Measurements from ENCODE around the gene RTN4IP1.
"Not testable (repeated sequence)": the region's sequence is repeated elsewhere in the genome, so short reads cannot be mapped to it uniquely, and the experiment has no call there.

Gene RTN4IP1

DNA sequence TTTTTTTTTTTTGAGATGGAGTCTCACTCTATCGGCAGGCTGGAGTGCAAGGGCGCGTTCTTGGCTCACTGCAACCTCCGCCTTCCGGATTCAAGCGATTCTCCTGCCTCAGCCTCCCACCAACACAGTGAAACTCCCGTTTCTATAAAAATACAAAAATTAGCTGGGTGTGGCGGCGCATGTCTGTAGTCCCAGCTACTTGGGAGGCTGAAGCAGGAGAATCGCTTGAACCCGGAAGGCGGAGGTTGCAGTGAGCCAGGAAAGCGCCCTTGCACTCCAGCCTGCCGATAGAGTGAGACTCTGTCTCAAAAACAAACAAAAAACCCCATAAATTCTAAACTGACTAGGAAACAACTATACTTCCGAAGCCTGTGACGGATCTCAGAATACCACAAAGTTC lies 1.5 kb downstream of the RTN4IP1 start:
- not testable (repeated sequence) for DNase-seq

DNA sequence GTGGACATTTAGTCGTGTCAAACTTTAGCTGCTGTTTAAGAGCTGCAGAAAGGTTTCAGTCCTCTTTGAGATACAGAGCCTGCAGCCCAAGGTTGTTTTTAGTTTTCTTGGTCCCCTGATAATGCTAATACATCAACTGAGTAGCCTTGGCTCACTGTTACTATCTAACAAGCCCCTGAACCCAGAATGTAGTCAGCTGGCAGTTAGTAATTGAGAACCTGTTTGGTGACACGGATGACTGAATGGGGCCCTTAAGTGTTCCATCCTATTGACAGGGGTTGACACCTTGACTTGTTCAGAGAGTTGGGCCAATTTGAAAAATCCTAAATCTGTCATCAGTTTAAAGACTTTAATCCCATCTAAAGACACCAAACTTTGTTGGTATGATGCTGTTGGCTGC lies 2.8 kb downstream of the RTN4IP1 start:
- no peak for DNase-seq

DNA sequence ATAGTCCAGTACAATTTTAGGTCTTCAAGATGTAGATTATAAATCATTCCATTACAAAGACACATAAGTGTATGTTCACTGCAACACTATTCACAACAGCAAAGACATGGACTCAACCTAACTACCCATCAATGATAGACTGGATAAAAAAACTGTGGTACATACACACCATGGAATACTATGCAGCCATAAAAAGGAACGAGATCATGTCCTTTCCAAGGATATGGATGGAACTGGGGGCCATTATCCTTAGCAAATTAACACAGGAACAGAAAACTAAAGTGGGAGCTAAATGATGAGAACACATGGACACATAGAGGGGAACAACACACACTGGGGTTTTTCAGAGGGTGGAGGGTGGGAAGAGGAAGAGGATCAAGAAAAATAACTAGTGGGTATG lies 6.3 kb downstream of the RTN4IP1 start:
- no peak for DNase-seq

DNA sequence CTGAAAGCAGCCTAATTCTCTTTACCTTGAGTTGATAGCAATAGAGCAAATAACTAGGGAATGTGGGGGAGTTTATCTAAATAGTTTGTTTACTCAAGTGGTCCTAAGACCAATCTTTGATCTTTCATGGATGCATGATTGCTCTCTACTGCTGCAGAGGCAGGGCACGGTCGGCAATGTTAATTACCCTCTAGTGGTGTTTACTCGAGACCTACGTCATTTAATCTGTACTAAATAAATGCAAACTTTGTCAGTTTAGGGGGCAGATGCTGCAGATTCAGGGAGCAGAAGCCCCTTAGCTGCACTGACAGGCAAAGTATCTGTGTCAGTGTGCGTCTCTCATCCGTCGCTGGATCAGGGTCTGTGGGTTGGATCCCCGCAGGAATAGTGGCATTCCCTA lies 6.9 kb downstream of the RTN4IP1 start:
- DNase-seq: no peak

DNA sequence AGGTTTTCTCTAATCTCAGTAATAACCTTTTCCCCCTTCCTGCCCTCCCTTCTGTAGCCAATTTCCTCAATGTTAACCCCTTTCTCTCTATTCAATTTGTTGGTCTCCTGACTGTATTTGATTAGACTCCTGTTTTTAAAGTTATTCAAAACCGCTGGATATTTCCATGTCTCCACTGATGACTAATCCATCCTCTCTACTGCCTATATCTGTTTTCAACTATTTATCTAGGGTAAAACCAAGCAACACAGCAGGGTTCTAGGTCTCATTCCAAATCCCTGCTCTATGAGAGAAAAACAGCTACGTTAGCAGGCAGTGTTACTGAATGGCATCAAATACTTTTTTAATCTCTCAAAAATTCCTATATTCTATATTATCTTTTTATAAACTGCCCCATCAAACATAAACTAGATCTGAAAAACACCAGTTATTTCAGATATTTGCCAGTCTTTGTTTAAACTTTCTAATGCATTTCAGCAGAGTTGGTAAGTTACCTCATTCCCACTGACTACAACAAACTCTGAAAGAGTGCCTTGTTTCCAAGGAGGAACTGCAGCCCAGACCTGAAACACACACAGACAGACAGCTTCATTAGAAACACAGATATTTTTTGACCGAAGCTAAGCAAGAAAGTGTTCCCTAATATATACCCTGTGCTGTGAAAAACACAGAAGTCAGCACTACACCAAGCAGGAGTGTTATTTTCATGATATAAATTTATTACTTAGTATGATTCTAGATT lies 8.2 kb downstream of the RTN4IP1 start:
- DNase-seq: no peak

DNA sequence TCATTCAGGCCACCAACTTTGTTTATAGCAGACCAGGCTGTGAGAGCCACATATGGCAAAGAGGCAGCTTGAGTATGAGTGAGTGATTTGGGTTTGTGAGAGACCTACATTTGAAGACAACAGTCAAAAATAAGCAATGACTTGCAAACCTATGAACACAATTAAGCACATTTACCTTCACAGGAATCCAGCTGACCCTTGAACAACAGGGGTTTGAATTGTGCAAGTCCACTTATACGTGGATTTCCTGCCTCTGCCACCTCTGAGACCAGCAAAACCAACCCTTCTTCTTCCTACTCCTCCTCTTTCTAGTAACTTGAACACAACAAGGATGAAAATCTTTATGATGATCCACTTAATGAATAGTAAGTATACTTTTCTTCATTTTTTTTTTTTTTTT lies 10.1 kb downstream of the RTN4IP1 start:
- DNase-seq: no peak

DNA sequence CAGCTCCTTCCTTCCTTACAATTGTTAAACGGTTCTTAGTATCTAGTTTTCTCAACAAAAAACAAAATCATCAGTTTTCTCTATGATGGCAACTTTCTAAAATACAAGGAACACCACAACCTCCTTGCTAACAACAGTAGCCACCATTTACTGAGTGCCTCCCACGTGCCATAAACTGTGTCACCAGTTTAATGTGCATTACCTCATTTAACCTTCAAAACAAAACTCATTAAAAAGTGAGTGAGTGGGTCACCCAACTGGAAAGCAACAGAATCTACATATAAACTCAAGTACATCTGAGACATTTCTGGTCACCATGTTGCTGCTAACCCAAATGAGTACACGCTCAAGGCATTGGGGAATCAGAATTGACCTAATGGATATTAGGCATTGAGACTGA lies 11.0 kb downstream of the RTN4IP1 start:
- no peak for DNase-seq

DNA sequence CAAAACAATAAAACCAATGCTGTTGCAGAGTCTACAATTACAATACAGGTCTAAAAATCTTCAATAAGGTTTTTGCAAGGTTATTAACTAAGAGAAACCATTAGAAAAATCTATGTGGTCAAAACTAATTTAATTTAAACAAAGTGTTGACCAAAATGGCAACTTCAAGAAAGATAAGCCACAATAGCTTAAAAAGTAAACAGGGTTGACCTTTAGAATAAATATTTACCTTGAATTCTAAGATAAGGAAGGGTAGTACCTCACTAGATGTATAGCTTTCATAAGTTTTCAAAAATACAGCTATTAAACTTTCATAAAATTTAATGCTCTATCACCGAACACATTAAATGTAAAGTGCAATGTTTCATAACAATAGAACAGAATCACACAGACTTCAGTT lies 11.4 kb downstream of the RTN4IP1 start:
- no peak for DNase-seq

DNA sequence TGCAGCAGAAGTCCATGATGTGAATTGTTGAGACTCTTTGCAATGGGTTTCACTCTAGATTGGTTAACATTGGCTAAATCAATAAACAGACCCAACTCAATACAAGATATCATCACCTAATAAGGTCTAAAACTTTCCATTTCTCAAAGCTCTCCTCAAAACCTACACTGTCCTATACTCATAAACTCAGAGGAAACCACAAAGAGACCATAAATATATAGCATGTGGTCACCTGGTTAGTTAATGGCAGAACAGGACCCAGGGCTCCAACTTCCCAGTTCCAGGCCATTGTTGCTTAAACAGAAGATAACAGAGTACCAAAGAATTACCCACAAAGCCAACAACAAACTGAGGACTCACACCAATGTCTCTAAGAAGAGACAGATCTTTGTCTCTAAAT lies 12.0 kb downstream of the RTN4IP1 start:
- no peak for DNase-seq

DNA sequence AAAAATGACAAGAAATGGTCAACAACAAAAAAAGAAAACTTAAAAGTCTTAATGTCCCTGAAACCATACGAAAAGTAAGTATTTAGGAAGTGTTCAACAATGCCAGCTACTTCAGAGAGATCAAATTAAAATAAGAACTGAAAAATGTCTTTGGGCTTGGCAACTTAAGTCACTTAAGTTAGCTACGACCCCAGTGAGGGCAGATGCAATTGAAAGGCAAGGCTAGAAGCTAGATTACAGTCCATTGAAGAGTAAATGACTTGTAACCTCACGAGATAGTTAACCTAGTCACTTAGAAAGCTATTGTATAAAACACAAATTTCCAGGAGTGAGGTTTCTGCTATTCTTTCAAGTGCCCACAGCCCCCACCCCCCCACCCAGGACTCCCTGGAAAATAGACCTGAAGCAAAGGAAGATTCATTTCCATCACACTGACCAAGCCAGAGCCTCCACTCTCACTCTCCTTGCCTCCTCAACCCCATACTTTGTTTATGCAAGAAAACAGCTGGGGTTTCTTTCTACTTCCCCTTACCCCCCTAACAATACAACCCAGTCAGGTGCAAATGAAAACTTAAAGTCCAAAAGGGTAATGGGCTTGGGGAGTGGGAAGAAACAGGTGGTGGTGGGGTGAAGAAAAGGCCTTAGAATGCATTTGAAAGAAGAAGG lies 14.6 kb downstream of the RTN4IP1 start:
- DNase-seq: no peak

DNA sequence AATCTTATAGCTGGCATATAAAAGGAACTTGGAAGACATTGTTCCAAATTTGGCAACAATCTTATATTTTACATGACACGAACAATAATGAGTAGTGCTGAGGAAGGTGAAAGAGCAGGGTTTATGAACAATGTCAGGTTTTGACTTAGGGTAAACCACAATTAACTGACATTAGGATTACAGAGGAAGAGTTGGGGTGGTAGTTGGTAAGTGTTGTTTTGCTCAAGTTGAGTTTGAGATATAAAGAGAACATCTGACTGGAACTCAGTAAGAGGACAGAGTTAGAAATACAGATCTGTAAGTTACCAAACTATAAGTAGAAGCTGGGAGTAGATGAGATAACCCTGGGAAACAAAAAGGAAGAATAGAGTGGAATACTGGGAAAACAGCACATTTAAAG lies 15.1 kb downstream of the RTN4IP1 start:
- DNase-seq: no peak

DNA sequence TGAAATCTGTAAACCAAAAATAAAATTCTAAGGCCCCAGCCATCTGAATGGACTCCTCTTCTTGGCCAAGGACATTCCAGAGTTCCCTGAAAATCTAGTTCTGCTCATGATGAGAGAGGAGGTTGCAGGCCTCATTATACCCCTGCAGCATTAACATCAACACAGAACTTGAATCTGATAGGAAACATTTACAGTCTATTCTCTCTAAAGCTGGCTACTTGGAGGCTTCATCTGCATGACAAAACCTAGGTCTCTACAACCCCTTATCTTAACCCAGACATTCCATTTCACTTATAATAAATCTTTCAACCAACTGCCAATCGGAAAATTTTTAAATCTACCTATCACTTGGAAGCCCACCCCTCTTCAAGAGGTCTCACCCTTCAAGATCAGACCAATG lies 15.7 kb downstream of the RTN4IP1 start:
- no peak for DNase-seq

DNA sequence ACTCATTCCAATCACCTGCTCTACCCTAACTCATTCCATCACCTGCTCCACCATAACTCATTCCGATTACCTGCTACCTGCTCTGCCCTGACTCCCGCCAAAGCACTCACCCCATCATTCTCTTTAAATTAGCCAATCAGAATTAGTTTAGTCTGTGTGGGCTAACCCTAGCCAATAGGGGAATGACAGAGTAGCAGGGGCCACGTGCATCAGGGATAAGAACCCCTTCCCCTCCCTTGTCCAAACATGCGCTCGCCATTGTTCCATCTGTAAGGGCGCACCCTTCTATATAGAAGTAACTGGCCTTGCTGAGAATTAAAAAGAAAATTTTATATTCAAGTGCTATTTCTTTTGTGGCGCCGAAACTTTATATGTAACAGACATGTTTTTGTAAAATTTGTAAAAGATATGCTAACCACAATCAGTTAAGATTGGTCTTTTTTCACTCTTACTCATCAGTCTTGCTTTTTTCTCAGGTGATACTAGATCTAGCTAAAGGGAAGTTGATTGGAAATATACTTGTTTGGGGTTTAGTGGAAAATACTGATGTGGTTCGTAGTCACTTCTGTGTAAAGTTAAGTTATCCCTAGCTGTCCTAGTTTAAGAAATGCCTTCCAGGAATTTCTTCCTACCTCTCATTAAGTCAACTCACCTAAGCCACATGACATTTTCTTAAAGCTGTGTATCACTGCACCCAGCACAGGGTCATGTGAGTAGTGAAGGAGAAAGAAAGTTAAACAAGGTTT lies 16.5 kb downstream of the RTN4IP1 start:
- no peak for DNase-seq

DNA sequence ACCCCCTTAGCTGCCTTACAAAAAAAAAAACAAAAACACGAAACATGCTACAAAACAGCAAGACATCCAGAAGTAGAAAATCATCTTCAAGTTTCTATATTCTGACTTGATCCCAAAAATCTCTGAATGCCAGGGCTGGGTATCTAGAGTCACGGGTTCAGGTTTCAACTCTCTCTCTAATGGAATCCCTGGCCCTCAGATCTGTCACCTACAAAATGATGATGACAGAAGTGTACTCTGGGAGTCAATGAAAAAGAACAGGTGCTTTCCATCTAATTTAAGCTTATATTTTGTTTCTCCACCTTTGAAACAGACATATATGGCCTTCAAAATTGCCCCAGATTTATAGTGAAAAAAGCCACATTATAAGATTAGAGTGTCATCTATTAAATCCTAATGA lies 18.3 kb downstream of the RTN4IP1 start:
- no peak for DNase-seq

DNA sequence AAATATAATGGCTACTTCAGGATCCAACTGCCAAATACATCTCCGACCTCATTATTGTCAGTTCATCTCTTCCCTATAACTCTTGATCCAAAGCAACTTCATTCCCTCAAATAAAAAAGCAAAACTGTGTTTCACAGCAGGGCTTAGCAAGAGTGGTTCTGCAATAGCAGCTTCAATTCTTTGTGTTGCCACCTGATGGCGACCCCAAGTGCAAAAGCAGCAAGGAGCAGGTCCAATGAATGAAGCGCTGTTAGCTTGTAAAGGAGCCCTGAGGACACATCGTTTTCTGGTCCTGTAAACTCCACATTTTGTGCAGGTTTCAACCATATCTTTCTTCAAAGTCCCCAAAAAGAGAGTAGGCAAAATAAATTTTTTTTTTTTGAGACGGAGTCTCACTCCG lies 19.6 kb downstream of the RTN4IP1 start:
- peak in 1 of 2 experiments; percentile 27 for DNase-seq

DNA sequence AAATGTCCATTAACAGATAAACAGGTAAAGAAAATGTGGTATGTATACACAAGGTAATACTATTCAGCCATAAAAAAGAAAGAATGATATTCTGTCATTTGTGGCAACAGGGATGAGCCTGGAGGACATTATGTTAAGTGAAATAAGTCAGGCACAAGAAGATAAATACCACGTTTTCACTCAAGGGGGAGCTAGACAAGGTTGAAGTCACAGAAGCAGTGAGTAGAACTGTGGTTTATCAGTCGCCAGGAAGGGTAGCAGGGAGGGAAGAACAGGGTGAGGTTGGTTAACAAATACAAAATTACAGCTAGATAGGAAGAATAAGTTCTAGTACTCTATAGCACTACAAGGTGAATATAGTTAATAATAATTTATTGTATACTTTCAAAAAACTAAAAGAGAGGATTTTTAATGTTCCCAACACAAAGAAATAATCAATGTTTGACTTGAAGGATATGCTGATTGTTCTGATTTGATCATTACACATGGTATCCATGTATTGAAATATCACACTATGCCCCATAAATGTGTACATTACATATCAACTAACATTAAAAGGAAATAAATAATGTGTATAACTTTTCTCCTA lies 21.1 kb downstream of the RTN4IP1 start:
- DNase-seq: no peak

DNA sequence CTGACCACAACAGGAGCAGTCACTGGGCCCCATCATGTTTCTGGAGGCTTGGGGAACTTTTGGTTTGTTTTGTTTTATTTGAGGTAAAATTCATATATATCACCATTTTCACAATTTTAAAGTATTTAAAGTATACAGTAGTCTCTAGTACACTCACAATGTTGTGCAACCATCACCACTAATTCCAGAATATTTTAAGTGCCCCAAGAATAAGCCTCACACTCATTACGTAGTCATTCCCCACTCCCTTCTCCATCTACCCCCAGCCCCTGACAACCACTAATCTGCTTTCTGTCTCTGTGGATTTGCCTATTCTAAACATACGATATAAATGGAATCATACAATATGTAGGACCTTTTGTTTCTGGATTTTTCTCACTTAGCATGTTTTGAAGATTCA lies 29.0 kb downstream of the RTN4IP1 start:
- DNase-seq: no peak

DNA sequence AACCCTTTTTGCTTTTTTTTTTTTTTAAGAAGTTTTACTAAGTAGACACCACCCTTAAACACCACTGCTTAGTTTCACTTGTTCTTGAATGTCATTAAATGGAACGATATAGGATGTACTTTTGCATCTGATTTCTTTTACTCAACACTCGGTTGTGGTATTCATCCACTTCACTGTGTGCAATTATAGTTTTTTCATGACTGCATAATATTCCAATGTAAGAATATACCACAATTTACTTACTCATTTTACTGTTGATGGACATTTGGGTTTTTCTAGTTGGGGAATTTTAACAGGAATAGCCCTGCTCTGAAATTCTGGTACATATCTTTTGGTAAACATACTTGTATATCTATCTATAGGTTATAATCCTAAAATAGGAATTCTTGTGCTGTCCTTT lies 29.9 kb downstream of the RTN4IP1 start:
- DNase-seq: no peak

DNA sequence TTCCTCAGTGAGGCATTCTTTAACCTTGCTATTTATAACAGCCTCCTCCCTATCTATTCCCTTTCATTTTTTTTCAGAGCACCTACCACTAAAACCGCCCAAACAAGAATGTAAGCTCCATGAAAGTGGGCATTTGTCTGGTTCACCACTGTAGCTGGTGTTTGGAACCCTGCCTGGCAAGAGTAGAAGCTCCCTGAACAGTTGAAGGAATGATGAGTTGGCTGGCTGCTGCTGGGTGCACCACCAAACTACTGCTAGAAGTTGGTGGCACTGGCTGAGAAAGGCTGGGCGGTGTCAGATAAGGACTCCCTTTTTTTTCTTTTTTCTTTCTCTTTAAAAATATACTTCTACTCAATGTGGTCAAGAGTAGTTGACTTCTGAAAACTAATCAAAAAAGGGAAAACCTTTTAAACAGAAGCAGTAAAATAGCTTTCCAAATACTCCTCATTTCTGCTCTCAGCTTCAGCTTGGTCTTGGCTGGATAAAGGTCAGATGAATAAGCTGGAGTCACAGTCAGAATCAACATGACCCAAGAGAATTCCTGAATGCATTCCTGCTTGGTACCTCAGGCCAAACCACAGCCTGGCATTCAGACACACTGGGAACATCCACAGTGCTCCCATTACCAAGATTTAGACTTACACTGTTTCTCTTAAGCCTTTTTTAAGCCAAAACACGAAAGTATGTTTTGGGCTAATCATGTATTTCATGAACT lies 38.0 kb downstream of the RTN4IP1 start:
- DNase-seq: no peak

DNA sequence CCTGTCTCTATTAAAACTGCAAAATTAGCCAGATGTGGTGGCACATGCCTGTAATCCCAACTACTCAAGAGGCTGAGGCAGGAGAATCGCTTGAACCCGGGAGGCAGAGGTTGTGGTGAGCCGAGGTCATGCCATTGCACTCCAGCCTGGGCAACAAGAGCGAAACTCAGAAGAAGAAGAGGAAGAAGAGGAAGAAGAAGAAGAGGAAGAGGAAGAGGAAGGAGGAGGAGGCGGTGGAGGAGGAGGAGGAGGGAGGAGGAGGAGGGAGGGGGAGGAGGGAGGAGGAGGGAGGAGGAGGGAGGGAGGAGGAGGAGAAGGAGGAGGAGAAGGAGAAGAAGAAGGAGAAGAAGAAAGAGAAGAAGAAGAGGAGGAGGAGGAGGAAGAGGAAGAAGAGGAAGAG lies 40.4 kb downstream of the RTN4IP1 start:
- not testable (repeated sequence) for DNase-seq

DNA sequence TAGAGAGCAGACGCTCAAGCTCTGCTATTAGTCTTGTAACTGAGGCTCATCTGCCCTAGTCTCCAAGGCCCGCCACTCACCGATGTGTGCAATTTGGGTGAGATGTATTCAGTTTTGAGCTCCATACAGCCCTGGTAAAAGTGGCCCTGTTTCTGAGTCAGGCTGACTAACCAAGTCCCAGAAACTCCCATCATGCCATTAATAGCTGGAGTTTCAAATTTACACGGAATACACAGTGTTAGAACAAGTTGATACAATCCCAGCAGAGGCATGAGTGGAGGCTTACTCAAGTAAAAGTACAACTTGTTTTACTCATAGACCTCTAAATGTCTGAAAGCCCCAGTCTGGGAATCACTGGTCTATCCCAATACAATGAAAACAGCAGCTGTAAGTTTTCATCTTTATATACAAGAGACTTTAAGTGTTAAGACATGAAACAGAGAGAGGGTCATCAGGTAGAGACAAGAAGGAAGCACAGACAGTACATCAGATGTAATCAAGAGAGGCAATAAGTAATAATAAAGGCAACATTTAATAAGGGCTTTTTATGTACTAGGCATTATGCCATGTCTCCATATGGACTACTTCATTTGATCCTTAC lies 42.4 kb downstream of the RTN4IP1 start:
- DNase-seq: no peak

DNA sequence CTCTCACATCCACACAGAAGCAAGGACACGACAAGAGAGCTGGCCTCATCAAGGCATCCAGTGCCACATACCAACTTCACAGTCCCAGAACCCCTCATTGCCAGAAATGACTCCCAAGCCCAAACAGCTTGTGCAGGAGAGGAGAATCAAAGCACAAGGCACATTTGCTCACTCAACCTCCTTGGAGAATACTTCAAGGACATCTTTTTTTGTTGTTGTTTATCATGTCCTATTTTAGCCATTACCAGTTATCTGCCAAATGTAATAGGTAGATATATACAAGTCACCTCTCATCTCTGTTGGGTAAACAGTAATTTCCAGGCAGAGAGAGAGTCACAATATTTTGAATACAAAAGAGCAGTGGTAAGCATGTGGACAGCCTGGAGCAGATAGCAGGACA lies 47.8 kb downstream of the RTN4IP1 start:
- no peak for DNase-seq

DNA sequence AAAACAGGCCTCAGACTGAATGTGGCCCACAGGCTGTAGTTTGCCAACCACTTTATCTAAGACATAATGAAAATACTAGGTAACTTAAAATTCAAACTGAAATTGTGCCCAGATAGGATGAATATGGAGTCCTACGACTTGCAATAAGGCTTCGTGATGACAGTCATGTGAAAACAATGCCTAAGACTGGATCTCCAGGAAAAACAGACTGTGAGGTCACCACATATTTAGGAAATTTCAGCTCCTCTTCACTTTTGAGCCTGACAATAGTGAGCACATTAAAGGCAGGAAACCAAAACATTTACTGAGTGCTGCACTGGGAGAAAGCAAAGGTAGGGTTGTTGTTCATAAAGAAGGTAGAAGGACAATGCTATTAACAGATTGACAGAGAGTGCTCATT lies 50.0 kb downstream of the RTN4IP1 start:
- DNase-seq: no peak
